CD1c-positive myeloid dendritic cell (primary cell): ENCODE results near the gene USP32.
"Not testable (repeated sequence)": the region's sequence is repeated elsewhere in the genome, so short reads cannot be mapped to it uniquely, and the experiment has no call there.

Source experiments
- DNase-seq: peaks from one replicate; pipeline ENCODE4 v3.0.0-alpha.2; 2016; ENCODE audit errors: extremely low spot score

USP32 gene

GRCh38 chr17:60403523-60403810, 11.5 kb upstream of the USP32 start:
- DNase-seq = no peak

GRCh38 chr17:60401819-60402218, 9.9 kb upstream of the USP32 start:
- DNase-seq = no peak

- DNase-seq = peak; percentile 91
Measured at GRCh38 chr17:60398227-60398959, 6.5 kb upstream of the USP32 start.

GRCh38 chr17:60396412-60396811, 4.5 kb upstream of the USP32 start:
- no peak for DNase-seq

GRCh38 chr17:60395508-60396065, 3.7 kb upstream of the USP32 start:
- DNase-seq = peak; percentile 60

GRCh38 chr17:60393840-60394723, 2.1 kb upstream of the USP32 start:
- peak; percentile 78 for DNase-seq

- DNase-seq = peak; percentile 80
Measured at GRCh38 chr17:60392845-60393702, 1.1 kb upstream of the USP32 start.

GRCh38 chr17:60391471-60392041, 377 bp downstream of the USP32 start:
- DNase-seq = no peak

- DNase-seq = peak; percentile 34
Measured at GRCh38 chr17:60390925-60391470, 935 bp downstream of the USP32 start.

GRCh38 chr17:60390186-60390585, 1.7 kb downstream of the USP32 start:
- DNase-seq = peak; percentile 38

- DNase-seq = no peak
Measured at GRCh38 chr17:60388742-60389141, 3.2 kb downstream of the USP32 start.

- no peak for DNase-seq
Measured at GRCh38 chr17:60387666-60388065, 4.3 kb downstream of the USP32 start.

- DNase-seq = peak; percentile 43
Measured at GRCh38 chr17:60386147-60387058, 5.5 kb downstream of the USP32 start.

GRCh38 chr17:60384921-60385320, 7.0 kb downstream of the USP32 start:
- not testable (repeated sequence) for DNase-seq

- no peak for DNase-seq
Measured at GRCh38 chr17:60383379-60383778, 8.6 kb downstream of the USP32 start.

- no peak for DNase-seq
Measured at GRCh38 chr17:60381958-60382357, 10.0 kb downstream of the USP32 start.

- DNase-seq = not testable (repeated sequence)
Measured at GRCh38 chr17:60379461-60379860, 12.5 kb downstream of the USP32 start.

GRCh38 chr17:60378187-60378586, 13.7 kb downstream of the USP32 start:
- not testable (repeated sequence) for DNase-seq

- no peak for DNase-seq
Measured at GRCh38 chr17:60372790-60373483, 19.0 kb downstream of the USP32 start.
